Effector memory CD4-positive, alpha-beta T cell (primary cell): ENCODE results near the gene TANC1.
"Not testable (repeated sequence)": the region's sequence is repeated elsewhere in the genome, so short reads cannot be mapped to it uniquely, and the experiment has no call there.

ENCODE experiments used
- DNase-seq, 3 donors: peaks; one replicate each; pipeline ENCODE4 v3.0.0-alpha.2; 2020
- H3K27ac ChIP-seq: 2 replicates; pipeline ENCODE4 v1.7.0; 2013; ENCODE audit warnings: mild to moderate bottlenecking, low read length, moderate library complexity; ENCODE audit not compliant: insufficient read depth, poor library complexity, severe bottlenecking
- H3K27me3 ChIP-seq: replicated peaks from 2 replicates; pipeline ENCODE4 v1.7.0; 2013; ENCODE audit warnings: mild to moderate bottlenecking, low read length; ENCODE audit not compliant: insufficient read depth, control insufficient read depth, poor library complexity, severe bottlenecking
- H3K36me3 ChIP-seq: 2 replicates; pipeline ENCODE4 v1.7.0; 2013; ENCODE audit warnings: mild to moderate bottlenecking, low read length, moderate library complexity; ENCODE audit not compliant: control insufficient read depth, insufficient read depth
- H3K4me1 ChIP-seq: 2 replicates; pipeline ENCODE4 v1.7.0; 2013; ENCODE audit warnings: low read length, mild to moderate bottlenecking; ENCODE audit not compliant: control insufficient read depth, insufficient read depth, poor library complexity, severe bottlenecking
- H3K4me3 ChIP-seq: 2 replicates; pipeline ENCODE4 v1.7.0; 2013; ENCODE audit warnings: low read length, low read depth, mild to moderate bottlenecking; ENCODE audit not compliant: insufficient read depth, poor library complexity, severe bottlenecking
- H3K9me3 ChIP-seq: 2 replicates; pipeline ENCODE4 v1.7.0; 2013; ENCODE audit warnings: mild to moderate bottlenecking, low read length, moderate library complexity; ENCODE audit not compliant: control insufficient read depth

The TANC1 gene

GRCh38 chr2:159022019-159022418, 53.6 kb downstream of the TANC1 start:
- Histone ChIP-seq H3K4me3 (no peak overlapping the region), H3K27me3 (no peaks in the 10 kb centered on the region), H3K4me1 (no peaks in the 10 kb centered on the region), H3K36me3 (no peaks in the 10 kb centered on the region), H3K27ac (no peak overlapping the region), H3K9me3 (no peaks in the 10 kb centered on the region)
- no peak for DNase-seq

DNA sequence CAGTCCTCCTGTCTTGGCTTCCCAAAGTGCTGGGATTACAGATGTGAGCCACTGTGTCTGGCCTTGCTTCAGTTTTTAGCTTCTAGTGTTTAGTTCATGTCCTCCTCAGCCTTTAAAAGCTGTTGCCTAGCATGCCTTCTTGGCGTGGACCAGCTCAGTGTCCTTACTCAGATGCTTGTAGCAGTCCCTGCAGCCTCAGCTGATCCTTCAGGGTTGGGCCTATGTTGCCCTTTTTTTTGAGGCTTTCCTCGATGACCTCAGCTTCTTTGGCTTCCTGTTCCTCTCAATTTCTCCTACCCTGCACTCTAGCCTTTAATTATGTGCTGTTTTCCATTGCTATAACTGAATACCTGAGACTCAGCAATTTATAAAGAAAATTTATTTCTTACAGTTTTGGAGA, 57.7 kb downstream of the TANC1 start:
- H3K27me3 ChIP-seq: no peaks in the 10 kb centered on the region
- H3K9me3 ChIP-seq: no peaks in the 10 kb centered on the region
- H3K36me3 ChIP-seq: no peaks in the 10 kb centered on the region
- no peak overlapping the region for H3K4me3 ChIP-seq
- H3K4me1 ChIP-seq: no peaks in the 10 kb centered on the region
- H3K27ac ChIP-seq: no peak overlapping the region
- no peak for DNase-seq

DNA sequence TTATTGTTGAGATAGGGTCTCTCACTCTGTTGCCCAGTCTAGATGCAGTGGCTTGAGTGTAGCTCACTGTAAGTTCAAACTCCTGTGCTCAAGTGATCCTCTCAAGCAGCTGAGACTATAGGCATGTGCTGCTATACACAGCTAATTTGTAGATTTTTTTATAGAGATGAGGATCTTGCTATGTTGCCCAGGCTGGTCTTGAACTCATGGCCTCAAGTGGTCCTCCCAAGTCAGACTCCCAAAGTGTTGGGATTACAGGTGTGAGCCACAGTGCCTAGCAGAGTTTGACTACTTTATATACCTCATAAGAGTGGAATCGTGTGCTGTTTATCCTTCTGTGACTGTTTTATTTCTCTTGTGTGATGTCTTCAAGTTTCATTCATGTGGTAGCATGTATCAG, 60.3 kb downstream of the TANC1 start:
- no peak for DNase-seq
- Histone ChIP-seq H3K9me3 (no peaks in the 10 kb centered on the region), H3K4me3 (no peak overlapping the region), H3K4me1 (no peaks in the 10 kb centered on the region), H3K36me3 (no peaks in the 10 kb centered on the region), H3K27me3 (no peaks in the 10 kb centered on the region), H3K27ac (no peak overlapping the region)

- DNase-seq: no peak
- no peak overlapping the region for H3K4me3 ChIP-seq
- H3K4me1 ChIP-seq: no peaks in the 10 kb centered on the region
- no peaks in the 10 kb centered on the region for H3K36me3 ChIP-seq
- no peaks in the 10 kb centered on the region for H3K9me3 ChIP-seq
- H3K27ac ChIP-seq: no peak overlapping the region
- no peaks in the 10 kb centered on the region for H3K27me3 ChIP-seq
Measured at GRCh38 chr2:159029936-159030335, 61.5 kb downstream of the TANC1 start.

DNA sequence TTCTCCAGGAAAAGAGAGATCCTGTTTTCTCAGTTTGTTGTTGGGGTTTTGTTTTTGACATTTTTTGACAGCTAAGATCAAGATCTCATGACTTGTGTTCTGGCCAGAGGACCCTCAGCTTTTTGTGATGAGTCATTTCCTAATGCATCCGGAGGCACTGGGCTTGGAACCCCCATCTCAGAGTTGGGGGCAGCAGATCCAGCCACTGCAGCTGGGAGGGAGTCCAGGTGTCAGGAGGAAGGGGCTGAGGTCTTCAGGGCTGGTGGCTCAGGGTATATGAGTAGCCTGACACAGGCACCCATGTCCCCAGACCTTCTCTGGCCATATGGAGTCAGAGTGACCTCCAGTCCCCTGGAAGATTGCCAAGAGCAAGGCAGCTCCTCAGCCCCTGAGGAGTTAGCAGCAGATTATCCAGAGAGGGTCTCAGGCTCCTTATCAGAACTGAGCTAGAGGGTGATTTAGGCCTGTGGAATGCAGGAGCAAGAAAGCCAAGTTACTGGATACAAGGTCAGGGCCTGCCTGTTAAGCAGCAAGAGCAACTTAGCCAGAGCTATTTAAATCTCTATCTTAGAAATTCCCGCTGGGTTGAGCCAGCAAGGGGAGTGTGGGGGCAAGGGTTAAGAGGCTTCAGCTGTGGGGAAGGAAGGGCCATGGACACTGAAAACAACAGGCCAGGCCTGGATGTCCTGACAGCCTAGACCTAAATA, 62.4 kb downstream of the TANC1 start:
- H3K4me1 ChIP-seq: no peaks in the 10 kb centered on the region
- DNase-seq: no peak
- H3K27ac ChIP-seq: no peak overlapping the region
- no peaks in the 10 kb centered on the region for H3K36me3 ChIP-seq
- no peaks in the 10 kb centered on the region for H3K9me3 ChIP-seq
- no peaks in the 10 kb centered on the region for H3K27me3 ChIP-seq
- no peak overlapping the region for H3K4me3 ChIP-seq

DNA sequence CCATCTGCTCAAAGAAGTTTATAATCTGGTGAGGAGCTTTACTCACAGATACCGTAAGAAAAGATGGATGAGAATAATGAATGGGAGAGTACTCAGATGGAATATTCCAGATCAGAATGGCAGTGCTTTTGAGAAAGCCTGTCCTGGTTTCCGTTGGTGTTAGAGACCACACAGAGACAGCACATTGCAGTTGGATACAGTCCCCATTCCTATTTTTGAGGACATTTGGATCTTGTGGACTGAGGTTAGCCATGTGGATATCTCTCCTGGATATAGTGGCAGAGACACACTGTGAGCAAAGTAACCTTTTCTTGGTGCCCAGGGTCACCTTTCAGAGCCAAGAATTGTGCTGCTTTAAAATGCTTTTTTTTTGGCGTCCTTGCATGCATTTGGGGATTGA, 63.7 kb downstream of the TANC1 start:
- Histone ChIP-seq H3K27me3 (no peaks in the 10 kb centered on the region), H3K4me3 (no peak overlapping the region), H3K36me3 (no peaks in the 10 kb centered on the region), H3K27ac (no peak overlapping the region), H3K9me3 (no peaks in the 10 kb centered on the region), H3K4me1 (no peaks in the 10 kb centered on the region)
- no peak for DNase-seq

DNA sequence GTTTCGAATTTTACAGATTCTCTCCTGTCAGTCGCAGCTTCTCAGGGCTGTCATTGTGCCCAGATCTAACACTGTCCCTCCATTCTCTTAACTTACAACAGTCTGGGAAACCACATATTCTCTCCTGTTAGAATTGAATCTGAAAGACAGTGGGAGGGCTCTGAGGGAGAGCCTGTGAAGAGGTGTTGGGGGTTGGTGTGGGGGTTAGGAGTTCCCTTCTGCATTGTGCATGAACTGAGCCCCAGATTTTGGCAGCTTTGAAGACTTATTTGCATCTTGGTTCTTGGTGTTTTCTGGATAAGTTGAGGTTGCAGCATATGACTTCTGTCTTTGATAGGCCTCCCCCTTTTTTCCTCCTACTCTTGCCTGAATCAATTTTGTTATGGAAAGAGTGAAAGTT, 64.1 kb downstream of the TANC1 start:
- no peaks in the 10 kb centered on the region for H3K36me3 ChIP-seq
- DNase-seq: no peak
- H3K9me3 ChIP-seq: no peaks in the 10 kb centered on the region
- no peak overlapping the region for H3K4me3 ChIP-seq
- no peaks in the 10 kb centered on the region for H3K27me3 ChIP-seq
- no peaks in the 10 kb centered on the region for H3K4me1 ChIP-seq
- no peak overlapping the region for H3K27ac ChIP-seq

GRCh38 chr2:159034713-159035112, 66.3 kb downstream of the TANC1 start:
- no peak for DNase-seq
- Histone ChIP-seq H3K9me3 (no peaks in the 10 kb centered on the region), H3K27me3 (no peaks in the 10 kb centered on the region), H3K4me3 (no peak overlapping the region), H3K4me1 (no peaks in the 10 kb centered on the region), H3K27ac (no peak overlapping the region), H3K36me3 (no peaks in the 10 kb centered on the region)

GRCh38 chr2:159035790-159036411, 67.5 kb downstream of the TANC1 start:
- H3K4me3 ChIP-seq: no peak overlapping the region
- no peak overlapping the region for H3K27ac ChIP-seq
- H3K4me1 ChIP-seq: no peaks in the 10 kb centered on the region
- H3K36me3 ChIP-seq: no peaks in the 10 kb centered on the region
- H3K27me3 ChIP-seq: no peaks in the 10 kb centered on the region
- H3K9me3 ChIP-seq: no peaks in the 10 kb centered on the region
- DNase-seq: no peak

GRCh38 chr2:159036461-159036860, 68.0 kb downstream of the TANC1 start:
- H3K4me1 ChIP-seq, DNase-seq: not testable (repeated sequence)

More at GRCh38 chr2:159036461-159036860, 68.0 kb downstream of the TANC1 start:
- H3K4me3 ChIP-seq, H3K36me3 ChIP-seq, H3K9me3 ChIP-seq, H3K27ac ChIP-seq, H3K27me3 ChIP-seq: not testable (repeated sequence)
